K562 (cell line): ENCODE results near the gene MYO16. TPM values are rescaled to one million over a fixed set of nuclear protein-coding genes. Genes with fewer than 3 reads are reported as not detected.

ENCODE experiments used
- ATAC-seq: fragments of 200-7000 bp; cut with Tn5 transposase; 3 replicates; pipeline ENCODE4 v1.9.1; 2020; ENCODE audit warnings: moderate library complexity
- BruUV-seq: library from RNA; stranded (reverse); fragments of 400-500 nt; replicated peaks from 2 replicates; lab custom pipeline; 2021; lab: Mats Ljungman, UMichigan
- CTCF ChIA-PET: fragments of 300-600 bp; formaldehyde crosslinking; extraction: SDS; loops from one replicate; lab custom pipeline; 2021; ENCODE audit warnings: low intra/inter-chr PET ratio; lab: Yijun Ruan, JAX
- POLR2A ChIA-PET: fragments of 300-600, 350-650 bp; sonication (Branson Sonifier 250); formaldehyde crosslinking; extraction: SDS; loops from one replicate; lab custom pipeline; 2021; ENCODE audit warnings: antibody characterized with exemption, inconsistent platforms; lab: Yijun Ruan, JAX
- DNase-seq, 4 experiments: peaks; one replicate each; pipeline versions ENCODE4 v3.0.0 to v3.0.0-alpha.2; 2011 to 2018; ENCODE audit warnings: low spot score in 3 of 4, mixed read lengths in 3 of 4; ENCODE audit errors: extremely low read depth in 1 of 4
- FAIRE-seq: peaks from 2 replicates; lab custom pipeline; 2011; peaks lifted over from hg19 to GRCh38; lab: Jason Lieb, UNC
- H2AFZ ChIP-seq: 2 replicates; pipeline ENCODE4 v1.6.0; 2011; ENCODE audit warnings: low read depth, low read length, control low read depth, inconsistent platforms
- H3K27ac ChIP-seq: fragments of 200-600 bp; 3 replicates; pipeline ENCODE4 v1.8.0; 2011; ENCODE audit warnings: low read depth, mild to moderate bottlenecking, control low read depth, inconsistent platforms, low read length, moderate library complexity, mixed read lengths; ENCODE audit errors: extremely low read depth
- H3K27me3 ChIP-seq, 2 experiments: fragments of 300-600 bp in 1 of 2; 2 replicates in 1 of 2; 3 replicates in 1 of 2; pipeline versions ENCODE4 v1.6.0 to v1.8.0; 2011; ENCODE audit warnings: inconsistent platforms in 2 of 2, low read length in 2 of 2, mild to moderate bottlenecking in 1 of 2, mixed read lengths in 1 of 2, moderate library complexity in 1 of 2; ENCODE audit not compliant: control insufficient read depth in 2 of 2, insufficient read depth in 2 of 2
- H3K36me3 ChIP-seq: fragments of 300-600 bp; 3 replicates; pipeline ENCODE4 v1.8.0; 2011; ENCODE audit warnings: mild to moderate bottlenecking, low read length, inconsistent platforms; ENCODE audit not compliant: control insufficient read depth, insufficient read depth
- H3K4me1 ChIP-seq, 2 experiments: fragments of 200-600 bp in 1 of 2; replicated peaks in 1 of 2; 2 replicates in 1 of 2; 3 replicates in 1 of 2; pipeline versions ENCODE4 v1.5.1 to v1.8.0; 2011; ENCODE audit warnings: inconsistent platforms in 2 of 2, low read length in 2 of 2, mild to moderate bottlenecking in 1 of 2, mixed read lengths in 1 of 2, moderate library complexity in 1 of 2; ENCODE audit not compliant: control insufficient read depth in 2 of 2, insufficient read depth in 2 of 2
- H3K4me2 ChIP-seq: 2 replicates; pipeline ENCODE4 v1.6.1; 2011; ENCODE audit warnings: low read length, control low read depth, inconsistent platforms, mixed read lengths; ENCODE audit not compliant: insufficient read depth
- H3K4me3 ChIP-seq: fragments of 200-600 bp; sonication (generic), shearing (Covaris generic); 2 replicates; pipeline ENCODE4 v1.5.1; 2016; ENCODE audit warnings: control low read depth, inconsistent platforms
- H3K79me2 ChIP-seq: fragments of 200-600 bp; 3 replicates; pipeline ENCODE4 v1.8.0; 2011; ENCODE audit warnings: low read length, inconsistent platforms; ENCODE audit not compliant: control insufficient read depth, insufficient read depth
- H3K9ac ChIP-seq, 2 experiments: 2 replicates each; pipeline versions ENCODE4 v1.6.0 to v1.6.1; 2011; ENCODE audit warnings: low read depth in 2 of 2, low read length in 2 of 2, control low read depth in 1 of 2, inconsistent platforms in 1 of 2, mild to moderate bottlenecking in 1 of 2, mixed read lengths in 1 of 2; ENCODE audit not compliant: insufficient read depth in 1 of 2
- H3K9me1 ChIP-seq: one replicate; pipeline ENCODE4 v1.6.0; 2011; ENCODE audit warnings: inconsistent platforms, mild to moderate bottlenecking, low read length, moderate library complexity; ENCODE audit not compliant: control insufficient read depth, insufficient read depth
- H3K9me3 ChIP-seq: replicated peaks from 2 replicates; pipeline ENCODE4 v1.5.1; 2011; ENCODE audit warnings: low read depth, low read length, inconsistent platforms; ENCODE audit not compliant: control insufficient read depth, insufficient read depth
- H4K20me1 ChIP-seq: replicated peaks from 2 replicates; pipeline ENCODE4 v1.6.1; 2011; ENCODE audit warnings: low read length, inconsistent platforms, mixed read lengths; ENCODE audit not compliant: control insufficient read depth, insufficient read depth
- MED1 ChIP-seq: sonication (generic); formaldehyde crosslinking; IDR thresholded peaks from 2 replicates; pipeline ENCODE4 v1.8.1; 2023; ENCODE audit warnings: missing genetic modification reagents, borderline replicate concordance
- MIER1 ChIP-seq: fragments of 450-650 bp; IDR thresholded peaks from 2 replicates; pipeline ENCODE4 v1.6.1; 2016; ENCODE audit warnings: antibody characterized with exemption, mild to moderate bottlenecking, low read depth
- NR2C2 ChIP-seq, 2 experiments: fragments of 200-800 bp in 1 of 2; sonication (Bioruptor generic) in 1 of 2; sonication (generic) in 1 of 2; formaldehyde crosslinking in 1 of 2; IDR thresholded peaks; 2 replicates each; pipeline versions ENCODE4 v1.6.1 to v1.8.0; 2016 to 2022; ENCODE audit warnings: mild to moderate bottlenecking in 1 of 2, missing compliant biosample characterization in 1 of 2, missing genetic modification characterization in 1 of 2, missing genetic modification reagents in 1 of 2
- PTBP1 ChIP-seq: fragments of 200-400 bp; formaldehyde crosslinking; IDR thresholded peaks from 2 replicates; pipeline ENCODE4 v1.6.1; 2017; ENCODE audit warnings: low read depth, low read length
- SIN3A ChIP-seq, 2 experiments: fragments of 150-350 bp in 1 of 2; IDR thresholded peaks; 2 replicates each; pipeline ENCODE4 v1.6.1; 2011 to 2016; ENCODE audit warnings: borderline replicate concordance in 2 of 2, low read depth in 2 of 2, low read length in 2 of 2, mild to moderate bottlenecking in 2 of 2, moderate library complexity in 2 of 2; ENCODE audit not compliant: control insufficient read depth in 1 of 2
- ZNF431 ChIP-seq: sonication (generic); formaldehyde crosslinking; IDR thresholded peaks from 2 replicates; pipeline ENCODE4 v1.8.0; 2022; ENCODE audit warnings: mild to moderate bottlenecking, missing genetic modification reagents
- ZNF699 ChIP-seq: fragments of 250-450 bp; sonication (Bioruptor Pico); IDR thresholded peaks from 2 replicates; pipeline ENCODE4 v1.8.0; 2021; ENCODE audit warnings: mild to moderate bottlenecking, moderate library complexity; ENCODE audit not compliant: insufficient replicate concordance
- WGBS: fragments of 100-300 bp; shearing (Covaris generic); methylation state at CpG from one replicate; pipeline ENCODE4 v1.1.6; 2016; ENCODE audit warnings: low coverage, mixed read lengths; ENCODE audit not compliant: insufficient coverage; ENCODE audit errors: missing lambda C conversion rate; 5-methylcytosine and 5-hydroxymethylcytosine counted together
- in situ Hi-C: fragments of 300-500 bp; cut with MboI; formaldehyde crosslinking; loops from 4 replicates; pipeline ENCODE4 v1.15.0; 2018; ENCODE audit warnings: inconsistent platforms, mixed read lengths
- intact Hi-C: fragments of 100-400 bp; cut with micrococcal nuclease; formaldehyde crosslinking; loops from 2 replicates; pipeline ENCODE4 v1.14.2; 2022
- polyA plus RNA-seq, 8 experiments: library from polyadenylated mRNA; depleted of rRNA in 4 of 8; stranded (reverse) in 5 of 8; unstranded in 3 of 8; fragments of >200 nt; fragmentation: Nextera tagmentation in 2 of 8; fragmentation: Illumina TruSeq in 1 of 8; extraction: Ambion mirVana in 2 of 8; extraction: Trizol in 1 of 8; gene quantifications; 2 replicates each; pipeline versions ENCODE4 v1.2.1 to v1.2.3, GENCODE V29; 2011 to 2014; ENCODE audit warnings: inconsistent platforms in 1 of 8, missing spikeins in 1 of 8
- total RNA-seq, 7 experiments: library from RNA; depleted of rRNA in 6 of 7; stranded (reverse); fragments of >200 nt in 6 of 7; fragmentation: Illumina TruSeq in 2 of 7; extraction: Trizol in 2 of 7; gene quantifications; 2 replicates each; pipeline versions ENCODE4 v1.2.1 to v1.2.3, GENCODE V29; 2011 to 2021; ENCODE audit warnings: low replicate concordance in 1 of 7

The MYO16 gene
- total and polyA plus RNA-seq, 9 of the 15 experiments (the other 6 are each of a cell fraction or from before 2014, with no cell fraction given): 4.3 to 45.7 (median 12.1) TPM

- no peaks in the 10 kb centered on the region for H3K9me1 ChIP-seq
- H3K4me1 ChIP-seq: no peaks in the 10 kb centered on the region
- BruUV-seq: no TSS peak
- DNase-seq: no peak
- ChIA-PET POLR2A (no interaction called here), CTCF (no interaction called here)
- H2AFZ ChIP-seq: no peak overlapping the region
- no peak overlapping the region for H3K27ac ChIP-seq
- H4K20me1 ChIP-seq: no peaks in the 10 kb centered on the region
- no peaks in the 10 kb centered on the region for H3K36me3 ChIP-seq
- no peak for ATAC-seq
- no peak overlapping the region for H3K4me3 ChIP-seq
- H3K79me2 ChIP-seq: no peaks in the 10 kb centered on the region
- in situ Hi-C loops (no loop called here), intact Hi-C loops (loop anchor here (10.0 kb wide), 1 partner anchor 175 kb away; no protein-coding TSS in a partner anchor)
- H3K9ac ChIP-seq: no peak overlapping the region
- no peak for FAIRE-seq
- H3K27me3 ChIP-seq: no peaks in the 10 kb centered on the region
- H3K4me2 ChIP-seq: no peak overlapping the region
- TF ChIP-seq ZNF431 (CRISPR knock-in tag): no peak
- TF ChIP-seq MED1 (CRISPR knock-in tag): no peak
- TF ChIP-seq PTBP1: no peak
- no peak for TF ChIP-seq SIN3A (IDR thresholded peaks at IDR 0.05; ENCODE audit: borderline replicate concordance in 2 of 2, control insufficient read depth in 1 of 2, low read depth in 2 of 2, low read length in 2 of 2)
- TF ChIP-seq NR2C2 (CRISPR knock-in tag; IDR thresholded peaks at IDR 0.05): no peak
- no peak for TF ChIP-seq NR2C2 (tag; IDR thresholded peaks at IDR 0.05)
- TF ChIP-seq ZNF699 (CRISPR knock-in tag): no peak
- no peak for TF ChIP-seq MIER1
- WGBS: 41% methylated on average over 9 of the region's 9 CpGs
- no peaks in the 10 kb centered on the region for H3K9me3 ChIP-seq
Observed at GRCh38 chr13:109139346-109139745, 509.9 kb downstream of the MYO16 start.
